ENCODE results near the gene MARK1.

DNA sequence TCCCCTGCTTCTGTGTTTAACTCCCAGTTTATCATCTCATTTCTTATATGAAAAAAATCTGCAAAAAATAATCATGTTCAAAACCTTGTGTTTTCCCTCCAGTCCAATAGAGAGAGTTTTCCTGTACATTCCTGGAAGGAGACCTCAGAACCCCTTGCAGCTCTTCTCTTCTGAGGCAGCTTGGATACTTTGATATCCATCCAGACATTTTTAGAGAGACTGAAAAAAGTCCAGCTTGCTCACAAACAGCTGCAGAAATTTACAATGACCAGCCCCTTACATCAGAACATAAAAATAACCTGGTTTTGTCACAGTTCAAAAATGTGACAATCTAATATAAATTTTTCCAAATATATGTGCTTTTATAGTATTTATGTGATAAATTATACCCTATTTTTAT is 88.9 kb downstream of the MARK1 start:
- TF ChIP-seq CTCF (IDR thresholded peaks at IDR 0.05 in 4 of 5, conservative IDR thresholded peaks at IDR 0.05 in 1 of 5) (no peak), POLR2A (IDR thresholded peaks at IDR 0.05) (no peak)
